HG02938 (cell line): Measurements from ENCODE around the gene PSMD14.
"Not testable (repeated sequence)": the region's sequence is repeated elsewhere in the genome, so short reads cannot be mapped to it uniquely, and the experiment has no call there.

Experiments
- ATAC-seq: cut with Tn5 transposase; IDR thresholded peaks from one replicate; pipeline ENCODE4 v1.9.1; 2021; ENCODE audit warnings: mild to moderate bottlenecking, moderate library complexity; ENCODE audit not compliant: unreplicated experiment

The PSMD14 gene

DNA sequence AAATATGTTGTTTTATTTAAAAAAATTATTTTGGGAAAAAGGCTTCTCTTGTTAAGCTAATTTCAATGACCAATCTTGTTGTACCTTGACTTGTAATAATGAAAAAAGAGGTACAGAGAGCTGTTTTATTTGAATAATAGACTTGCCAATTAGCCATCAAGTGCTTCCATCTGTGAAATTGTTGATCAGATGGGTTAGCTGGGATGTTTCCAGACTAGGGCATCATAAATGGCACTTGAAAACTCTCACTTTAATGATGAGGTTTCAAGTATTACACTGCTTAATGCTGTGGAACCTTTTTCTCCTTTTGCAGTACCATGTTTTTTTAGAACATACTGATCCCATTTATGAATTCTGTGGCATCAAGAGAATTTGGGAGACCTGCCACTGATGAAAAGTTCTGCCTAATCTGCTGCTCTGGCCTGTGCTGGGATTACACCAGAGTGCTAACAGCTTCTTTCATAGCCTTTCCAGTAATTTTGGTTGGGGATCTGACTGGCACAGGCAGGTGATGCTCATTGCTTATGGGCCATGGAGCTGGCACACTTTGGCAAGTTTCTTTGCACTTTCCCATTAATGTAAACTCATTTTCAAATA is 24.2 kb downstream of the PSMD14 start:
- no peak for ATAC-seq

GRCh38 chr2:161335626-161336025 is 27.4 kb downstream of the PSMD14 start:
- ATAC-seq: no peak

DNA sequence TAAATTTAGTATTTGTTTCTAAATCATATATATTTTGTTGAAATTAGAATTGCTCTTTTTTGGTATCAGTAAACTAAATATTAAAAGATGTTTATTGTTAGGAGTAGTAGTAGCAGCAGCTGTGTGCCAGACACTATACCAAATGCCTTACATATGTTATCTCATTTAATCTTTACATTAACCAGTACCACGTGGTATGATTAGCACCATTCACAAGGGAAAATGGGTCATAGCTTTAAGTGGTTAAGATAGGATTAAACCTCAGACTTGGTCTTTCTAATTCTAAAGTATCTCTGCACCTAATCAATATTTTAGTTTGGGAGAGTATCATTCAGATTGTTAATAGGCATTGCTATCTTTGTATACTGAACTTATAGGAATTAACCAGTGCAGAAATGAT is 29.0 kb downstream of the PSMD14 start:
- no peak for ATAC-seq

- not testable (repeated sequence) for ATAC-seq
Observed at GRCh38 chr2:161339532-161339931, 31.3 kb downstream of the PSMD14 start.

- not testable (repeated sequence) for ATAC-seq
Observed at GRCh38 chr2:161340930-161341413, 32.7 kb downstream of the PSMD14 start.

- ATAC-seq: no peak
Observed at GRCh38 chr2:161343235-161343634, 35.0 kb downstream of the PSMD14 start.

DNA sequence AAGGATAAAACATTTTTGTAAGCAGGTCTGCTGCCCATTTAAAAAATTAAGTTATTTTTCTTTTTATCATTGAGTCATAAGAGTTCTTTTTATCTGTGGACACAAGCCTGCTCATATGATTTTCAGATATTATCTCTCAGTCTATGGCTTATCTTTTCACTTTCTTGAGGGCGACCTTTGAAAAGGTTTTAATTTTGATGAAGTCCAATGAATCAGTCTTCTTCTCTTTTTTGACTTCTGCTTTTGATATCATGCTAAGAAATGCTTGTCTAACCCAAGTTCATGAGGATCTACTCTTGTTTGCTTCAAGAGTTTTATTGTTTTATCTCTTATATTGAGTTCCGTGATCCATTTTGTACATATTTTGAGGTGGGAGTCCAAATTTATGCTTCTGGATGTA is 36.5 kb downstream of the PSMD14 start:
- no peak for ATAC-seq

DNA sequence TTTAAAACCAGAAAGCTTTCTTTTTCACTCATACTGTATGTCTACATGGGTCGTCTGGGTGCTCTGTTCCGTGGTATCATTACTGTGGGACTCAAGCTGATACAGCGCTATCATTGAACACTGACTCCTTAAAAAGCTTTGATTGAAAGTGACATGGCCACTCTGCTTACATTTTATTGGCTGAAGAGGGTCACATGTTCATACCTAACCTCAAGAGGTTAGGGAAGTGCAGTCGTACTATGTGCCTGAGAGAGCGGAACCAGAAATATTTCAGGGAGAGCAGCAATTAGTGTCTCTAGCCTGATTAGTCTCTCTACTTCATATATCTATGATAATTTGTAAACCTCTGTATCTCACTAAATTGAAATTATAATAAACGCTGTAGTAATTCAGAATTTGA is 43.5 kb downstream of the PSMD14 start:
- no peak for ATAC-seq

GRCh38 chr2:161352719-161353118 is 44.5 kb downstream of the PSMD14 start:
- no peak for ATAC-seq

GRCh38 chr2:161353543-161353942 is 45.3 kb downstream of the PSMD14 start:
- no peak for ATAC-seq

DNA sequence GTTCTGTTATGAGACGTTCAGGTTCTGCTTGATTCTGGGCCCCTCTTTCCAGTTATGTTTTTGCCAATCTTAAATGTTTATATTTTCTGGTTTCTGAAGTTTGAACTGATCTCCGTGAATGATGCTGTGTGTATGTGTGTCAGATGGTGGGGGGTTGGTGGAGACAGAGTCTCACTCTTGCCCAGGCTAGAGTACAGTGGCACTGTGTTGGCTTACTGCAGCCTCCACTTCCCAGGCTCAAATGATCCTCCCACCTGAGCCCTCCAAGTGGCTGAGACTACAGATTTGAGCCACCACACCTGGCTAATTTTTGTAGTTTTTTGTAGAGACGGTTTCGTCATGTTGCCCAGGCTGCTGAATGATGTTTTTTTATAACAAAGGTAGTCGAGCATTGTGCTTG is 45.9 kb downstream of the PSMD14 start:
- ATAC-seq: no peak

GRCh38 chr2:161355106-161355505 is 46.9 kb downstream of the PSMD14 start:
- ATAC-seq: no peak

DNA sequence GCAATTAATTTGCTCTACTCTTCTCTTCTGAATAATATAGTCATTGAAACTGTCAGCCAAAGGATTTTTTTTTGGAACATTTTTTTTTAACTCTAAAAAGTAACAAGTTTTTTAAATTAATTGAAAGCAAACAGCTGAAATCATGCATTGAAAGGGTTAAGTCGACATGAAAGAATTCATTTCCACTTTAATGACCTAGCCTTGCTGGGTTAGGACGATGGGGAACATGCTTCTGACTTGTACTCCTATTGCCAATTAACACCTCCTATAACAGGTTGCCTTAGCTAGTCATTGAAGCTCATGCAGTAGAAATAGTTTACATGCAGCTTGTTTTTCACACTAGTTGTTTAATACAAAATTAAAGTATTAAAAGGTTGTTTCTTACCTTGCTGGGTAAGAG is 47.8 kb downstream of the PSMD14 start:
- ATAC-seq: no peak

- no peak for ATAC-seq
Observed at GRCh38 chr2:161357097-161357496, 48.9 kb downstream of the PSMD14 start.

- no peak for ATAC-seq
Observed at GRCh38 chr2:161358838-161359237, 50.6 kb downstream of the PSMD14 start.

- not testable (repeated sequence) for ATAC-seq
Observed at GRCh38 chr2:161360095-161360654, 52.0 kb downstream of the PSMD14 start.

DNA sequence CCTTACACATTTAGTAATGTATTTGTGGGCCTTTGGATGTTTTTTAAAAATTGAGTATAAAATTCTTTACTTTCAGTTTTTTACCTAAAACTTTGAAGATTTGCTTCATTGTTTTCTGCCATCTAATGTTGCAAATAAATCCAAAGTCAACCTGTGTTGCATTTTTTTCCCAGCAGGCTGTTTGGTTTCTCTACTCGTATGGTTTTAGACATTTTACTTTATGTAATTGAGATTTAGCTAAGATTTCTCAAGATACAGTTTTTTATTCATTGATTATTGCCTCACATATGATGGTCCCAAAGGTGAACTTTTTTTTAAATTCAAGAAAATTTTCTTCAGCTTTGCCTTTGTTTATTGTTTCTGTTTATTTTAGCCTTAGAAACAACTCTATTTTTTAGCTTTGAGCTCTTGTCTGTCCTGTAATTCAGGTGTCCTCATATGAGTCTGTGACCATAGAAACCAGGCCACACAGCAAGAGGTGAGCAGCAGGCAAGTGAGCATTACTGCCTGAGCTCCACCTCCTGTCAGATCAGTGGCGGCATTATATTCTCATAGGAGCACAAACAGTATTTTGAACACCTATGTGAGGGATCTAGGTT is 54.4 kb downstream of the PSMD14 start:
- ATAC-seq: no peak

DNA sequence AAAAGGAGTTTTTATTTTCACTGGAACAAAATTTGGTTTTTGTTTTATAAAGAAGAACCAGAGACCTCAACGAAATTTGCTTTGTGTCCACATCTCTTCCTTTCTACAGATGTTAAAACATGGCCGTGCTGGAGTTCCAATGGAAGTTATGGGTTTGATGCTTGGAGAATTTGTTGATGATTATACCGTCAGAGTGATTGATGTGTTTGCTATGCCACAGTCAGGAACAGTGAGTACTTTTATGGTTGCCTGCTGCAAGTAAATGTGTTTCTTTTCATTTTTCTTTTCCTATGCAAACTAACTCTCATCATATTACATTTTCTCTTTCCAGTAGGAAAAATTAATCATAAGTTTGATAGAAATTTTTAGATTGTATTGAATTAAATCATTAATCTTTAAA is 59.5 kb downstream of the PSMD14 start:
- no peak for ATAC-seq

- ATAC-seq: no peak
Observed at GRCh38 chr2:161369311-161369710, 61.1 kb downstream of the PSMD14 start.

GRCh38 chr2:161370981-161371380 is 62.8 kb downstream of the PSMD14 start:
- ATAC-seq: no peak

- no peak for ATAC-seq
Observed at GRCh38 chr2:161371869-161372268, 63.6 kb downstream of the PSMD14 start.

- no peak for ATAC-seq
Observed at GRCh38 chr2:161373942-161374341, 65.7 kb downstream of the PSMD14 start.

DNA sequence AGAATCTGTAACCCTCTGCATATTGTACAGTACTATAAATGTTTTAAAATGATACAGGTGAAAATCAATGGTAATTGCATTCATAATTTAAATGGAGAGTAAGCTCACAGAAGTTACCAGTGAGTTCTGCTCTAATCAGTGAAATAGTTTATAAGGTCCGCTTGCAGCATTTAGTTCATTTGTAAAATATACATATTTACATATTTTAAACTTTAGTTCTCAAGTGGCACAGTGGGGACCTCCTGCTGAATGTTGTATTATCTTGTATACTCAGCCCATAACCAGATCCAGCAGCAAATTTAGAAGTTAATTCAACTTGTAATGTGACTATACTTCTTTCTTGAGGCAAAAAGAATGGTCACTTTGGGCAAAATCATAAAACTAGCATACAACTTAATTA is 66.2 kb downstream of the PSMD14 start:
- no peak for ATAC-seq
